HG02623 (cell line): Measurements from ENCODE around the gene TFPT.
"Not testable (repeated sequence)": the region's sequence is repeated elsewhere in the genome, so short reads cannot be mapped to it uniquely, and the experiment has no call there.

Experiments
- ATAC-seq: cut with Tn5 transposase; IDR thresholded peaks from one replicate; pipeline ENCODE4 v1.9.1; 2021; ENCODE audit warnings: moderate library complexity; ENCODE audit not compliant: unreplicated experiment

Gene TFPT

GRCh38 chr19:54124393-54124792, 8.9 kb upstream of the TFPT start:
- ATAC-seq = no peak

GRCh38 chr19:54123682-54124081, 8.2 kb upstream of the TFPT start:
- ATAC-seq = no peak

GRCh38 chr19:54121259-54121658, 5.8 kb upstream of the TFPT start:
- no peak for ATAC-seq

- no peak for ATAC-seq
These were observed 933 bp downstream of the TFPT start for GRCh38 chr19:54114340-54115108.

- no peak for ATAC-seq
These were observed 5.8 kb downstream of the TFPT start for GRCh38 chr19:54109651-54110050.

GRCh38 chr19:54108496-54108895, 7.0 kb downstream of the TFPT start:
- ATAC-seq = no peak

GRCh38 chr19:54107876-54108490, 7.5 kb downstream of the TFPT start:
- no peak for ATAC-seq

- ATAC-seq = no peak
These were observed 8.7 kb downstream of the TFPT start for GRCh38 chr19:54106716-54107115.

- ATAC-seq = no peak
These were observed 9.7 kb downstream of the TFPT start for GRCh38 chr19:54105796-54106195.

GRCh38 chr19:54104998-54105715, 10.3 kb downstream of the TFPT start:
- no peak for ATAC-seq

GRCh38 chr19:54102421-54103169, 12.9 kb downstream of the TFPT start, which contains the start of gene NDUFA3:
Gene NDUFA3, plus strand, starts transcription at chr19:54102855. Its CDS starts 24 bp downstream, at chr19:54102879.
- ATAC-seq = peak; percentile 93

- ATAC-seq = no peak
These were observed 14.9 kb downstream of the TFPT start, which contains the start of gene OSCAR for GRCh38 chr19:54100561-54100960. Gene OSCAR, minus strand, starts transcription at chr19:54100803. Its CDS starts 11 bp downstream, at chr19:54100792.

GRCh38 chr19:54099903-54100255, 15.6 kb downstream of the TFPT start:
- ATAC-seq = not testable (repeated sequence)

- ATAC-seq = no peak
These were observed 16.1 kb downstream of the TFPT start for GRCh38 chr19:54099190-54099902.

- no peak for ATAC-seq
These were observed 18.8 kb downstream of the TFPT start for GRCh38 chr19:54096617-54097106.

GRCh38 chr19:54095859-54096616, 19.4 kb downstream of the TFPT start:
- not testable (repeated sequence) for ATAC-seq

- no peak for ATAC-seq
These were observed 20.2 kb downstream of the TFPT start for GRCh38 chr19:54095136-54095858.

GRCh38 chr19:54094426-54095000, 20.9 kb downstream of the TFPT start:
- no peak for ATAC-seq
